ENCODE measurements around the gene AGAP2. TPM values are rescaled to one million over a fixed set of nuclear protein-coding genes. Genes with fewer than 3 reads are reported as not detected.

Gene AGAP2
- total RNA-seq, 1 experiment from 2014 or later, result 2.0 TPM

DNA sequence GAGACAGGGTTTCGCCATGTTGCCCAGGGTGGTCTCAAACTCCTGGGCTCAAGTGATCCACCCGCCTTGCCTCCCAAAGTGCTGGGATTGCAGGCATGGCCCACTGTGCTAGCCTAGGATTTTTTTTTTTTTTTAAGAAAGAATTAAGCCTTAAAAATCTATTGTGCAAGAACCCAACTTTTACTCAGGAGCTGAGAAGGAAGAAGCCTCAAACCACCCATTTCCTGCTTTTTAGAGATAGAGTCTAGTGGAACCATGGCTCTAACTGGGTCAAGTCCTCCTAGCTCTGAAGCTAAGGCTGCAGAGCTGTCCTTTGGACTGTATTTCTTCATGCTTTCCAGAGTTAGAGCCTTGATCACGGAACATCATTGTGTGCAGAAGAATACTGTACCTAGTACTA, 42.7 kb upstream of the AGAP2 start (continued):
- TF ChIP-seq, protein P1, sequence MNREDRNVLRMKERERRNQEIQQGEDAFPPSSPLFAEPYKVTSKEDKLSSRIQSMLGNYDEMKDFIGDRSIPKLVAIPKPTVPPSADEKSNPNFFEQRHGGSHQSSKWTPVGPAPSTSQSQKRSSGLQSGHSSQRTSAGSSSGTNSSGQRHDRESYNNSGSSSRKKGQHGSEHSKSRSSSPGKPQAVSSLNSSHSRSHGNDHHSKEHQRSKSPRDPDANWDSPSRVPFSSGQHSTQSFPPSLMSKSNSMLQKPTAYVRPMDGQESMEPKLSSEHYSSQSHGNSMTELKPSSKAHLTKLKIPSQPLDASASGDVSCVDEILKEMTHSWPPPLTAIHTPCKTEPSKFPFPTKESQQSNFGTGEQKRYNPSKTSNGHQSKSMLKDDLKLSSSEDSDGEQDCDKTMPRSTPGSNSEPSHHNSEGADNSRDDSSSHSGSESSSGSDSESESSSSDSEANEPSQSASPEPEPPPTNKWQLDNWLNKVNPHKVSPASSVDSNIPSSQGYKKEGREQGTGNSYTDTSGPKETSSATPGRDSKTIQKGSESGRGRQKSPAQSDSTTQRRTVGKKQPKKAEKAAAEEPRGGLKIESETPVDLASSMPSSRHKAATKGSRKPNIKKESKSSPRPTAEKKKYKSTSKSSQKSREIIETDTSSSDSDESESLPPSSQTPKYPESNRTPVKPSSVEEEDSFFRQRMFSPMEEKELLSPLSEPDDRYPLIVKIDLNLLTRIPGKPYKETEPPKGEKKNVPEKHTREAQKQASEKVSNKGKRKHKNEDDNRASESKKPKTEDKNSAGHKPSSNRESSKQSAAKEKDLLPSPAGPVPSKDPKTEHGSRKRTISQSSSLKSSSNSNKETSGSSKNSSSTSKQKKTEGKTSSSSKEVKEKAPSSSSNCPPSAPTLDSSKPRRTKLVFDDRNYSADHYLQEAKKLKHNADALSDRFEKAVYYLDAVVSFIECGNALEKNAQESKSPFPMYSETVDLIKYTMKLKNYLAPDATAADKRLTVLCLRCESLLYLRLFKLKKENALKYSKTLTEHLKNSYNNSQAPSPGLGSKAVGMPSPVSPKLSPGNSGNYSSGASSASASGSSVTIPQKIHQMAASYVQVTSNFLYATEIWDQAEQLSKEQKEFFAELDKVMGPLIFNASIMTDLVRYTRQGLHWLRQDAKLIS (CRISPR knock-in tag; IDR thresholded peaks at IDR 0.05; ENCODE audit: borderline replicate concordance), result no peak

DNA sequence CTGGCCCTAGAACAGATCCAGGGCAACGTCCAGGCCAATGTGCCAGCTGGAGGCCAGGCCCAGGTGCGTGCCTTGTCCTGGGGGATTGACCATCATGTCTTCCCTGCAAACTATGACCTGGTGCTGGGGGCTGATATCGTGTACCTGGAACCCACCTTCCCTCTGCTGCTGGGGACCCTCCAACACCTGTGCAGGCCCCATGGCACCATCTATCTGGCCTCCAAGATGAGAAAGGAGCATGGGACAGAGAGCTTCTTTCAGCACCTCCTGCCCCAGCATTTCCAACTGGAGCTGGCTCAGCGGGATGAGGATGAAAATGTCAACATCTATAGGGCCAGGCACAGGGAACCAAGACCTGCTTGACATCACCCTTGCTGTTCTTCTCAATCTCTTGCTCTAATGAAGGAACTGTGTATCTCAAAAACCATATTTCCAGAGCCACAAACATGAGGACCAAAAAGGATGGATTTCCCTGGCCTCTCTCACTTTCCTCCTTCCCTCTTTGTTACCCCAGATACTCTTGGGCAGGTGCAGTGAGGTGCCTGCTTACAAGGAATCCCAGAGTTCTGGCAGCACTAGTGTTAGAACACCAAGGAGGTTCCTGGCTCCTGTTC, 41.8 kb upstream of the AGAP2 start:
- H3K27me3 Mint-ChIP-seq (ENCODE audit: low read depth), result no peaks in the 10 kb centered on the region
- DNase-seq (ENCODE audit: low spot score), result no peak
- peaks cover 6% of the 10 kb centered on the region for H3K36me3 Mint-ChIP-seq
- ChIA-PET CTCF (interaction anchor here (2.2 kb wide), 1 partner anchor 23 kb away, joined by 10 read pairs; no protein-coding TSS in a partner anchor), POLR2A (interaction anchor here (1.0 kb wide), 1 partner anchor 8 kb away, joined by 5 read pairs; the partner anchor contains the start of genes EEF1AKMT3 and METTL1)
- no peaks in the 10 kb centered on the region for H3K9me3 Mint-ChIP-seq
- H3K4me1 Mint-ChIP-seq, result peaks cover 4% of the 10 kb centered on the region; the same call in 1 of the 2 replicates
- no peak overlapping the region for H3K27ac Mint-ChIP-seq
- no peak overlapping the region for H3K4me3 Mint-ChIP-seq
- no peak for ATAC-seq
- TF ChIP-seq NFYB (CRISPR knock-in tag; conservative IDR thresholded peaks at IDR 0.05; ENCODE audit: low read depth) (no peak), ATF1 (CRISPR knock-in tag; IDR thresholded peaks at IDR 0.05) (no peak), NFATC4 (CRISPR knock-in tag; IDR thresholded peaks at IDR 0.05) (no peak), TEAD1 (CRISPR knock-in tag; IDR thresholded peaks at IDR 0.05) (no peak), NR3C1 (CRISPR knock-in tag; conservative IDR thresholded peaks at IDR 0.05; ENCODE audit: low read depth) (no peak), FOXJ3 (CRISPR knock-in tag; IDR thresholded peaks at IDR 0.05; ENCODE audit: borderline replicate concordance) (no peak), TEAD4 (CRISPR knock-in tag; IDR thresholded peaks at IDR 0.05) (no peak)
- TF ChIP-seq, protein P2, sequence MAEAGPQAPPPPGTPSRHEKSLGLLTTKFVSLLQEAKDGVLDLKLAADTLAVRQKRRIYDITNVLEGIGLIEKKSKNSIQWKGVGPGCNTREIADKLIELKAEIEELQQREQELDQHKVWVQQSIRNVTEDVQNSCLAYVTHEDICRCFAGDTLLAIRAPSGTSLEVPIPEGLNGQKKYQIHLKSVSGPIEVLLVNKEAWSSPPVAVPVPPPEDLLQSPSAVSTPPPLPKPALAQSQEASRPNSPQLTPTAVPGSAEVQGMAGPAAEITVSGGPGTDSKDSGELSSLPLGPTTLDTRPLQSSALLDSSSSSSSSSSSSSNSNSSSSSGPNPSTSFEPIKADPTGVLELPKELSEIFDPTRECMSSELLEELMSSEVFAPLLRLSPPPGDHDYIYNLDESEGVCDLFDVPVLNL (CRISPR knock-in tag; IDR thresholded peaks at IDR 0.05; ENCODE audit: borderline replicate concordance, low read depth), result no peak
- TF ChIP-seq, protein P3, sequence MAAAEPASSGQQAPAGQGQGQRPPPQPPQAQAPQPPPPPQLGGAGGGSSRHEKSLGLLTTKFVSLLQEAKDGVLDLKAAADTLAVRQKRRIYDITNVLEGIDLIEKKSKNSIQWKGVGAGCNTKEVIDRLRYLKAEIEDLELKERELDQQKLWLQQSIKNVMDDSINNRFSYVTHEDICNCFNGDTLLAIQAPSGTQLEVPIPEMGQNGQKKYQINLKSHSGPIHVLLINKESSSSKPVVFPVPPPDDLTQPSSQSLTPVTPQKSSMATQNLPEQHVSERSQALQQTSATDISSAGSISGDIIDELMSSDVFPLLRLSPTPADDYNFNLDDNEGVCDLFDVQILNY (CRISPR knock-in tag; IDR thresholded peaks at IDR 0.05), result no peak

DNA sequence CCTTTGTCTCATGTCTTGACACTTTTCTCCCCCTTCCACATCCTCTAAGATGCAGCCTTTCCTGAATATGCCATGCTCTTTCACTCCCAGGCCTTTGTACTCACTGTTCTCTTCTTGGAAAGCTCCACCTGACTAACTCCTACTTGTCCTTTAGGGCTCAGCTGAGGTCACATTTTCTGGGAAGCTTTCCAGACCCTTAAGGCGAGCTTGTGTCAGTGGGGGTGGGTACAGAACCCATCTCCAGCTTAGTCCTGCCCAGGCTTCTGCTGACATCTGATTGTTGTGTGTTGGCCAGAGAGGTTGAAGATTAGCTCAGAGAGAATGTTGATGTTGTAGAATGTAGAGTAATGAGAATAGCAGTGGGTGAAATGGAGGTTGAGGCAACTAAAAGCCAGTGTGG, 41.2 kb upstream of the AGAP2 start:
- Mint-ChIP-seq H3K27ac (no peak overlapping the region), H3K27me3 (ENCODE audit: low read depth) (no peaks in the 10 kb centered on the region)
- TF ChIP-seq GABPB1 (CRISPR knock-in tag; IDR thresholded peaks at IDR 0.05) (no peak), ESRRA (CRISPR knock-in tag; IDR thresholded peaks at IDR 0.05; ENCODE audit: borderline replicate concordance) (no peak), TEAD1 (CRISPR knock-in tag; IDR thresholded peaks at IDR 0.05) (no peak), GRHL2 (CRISPR knock-in tag; IDR thresholded peaks at IDR 0.05; ENCODE audit: insufficient replicate concordance, severe bottlenecking) (no peak), FOXJ3 (CRISPR knock-in tag; IDR thresholded peaks at IDR 0.05; ENCODE audit: borderline replicate concordance) (no peak), ATF1 (CRISPR knock-in tag; IDR thresholded peaks at IDR 0.05) (no peak), PRRX2 (CRISPR knock-in tag; IDR thresholded peaks at IDR 0.05) (no peak), MYBL2 (CRISPR knock-in tag; IDR thresholded peaks at IDR 0.05) (no peak), CREM (CRISPR knock-in tag; IDR thresholded peaks at IDR 0.05) (no peak), RELA (CRISPR knock-in tag; IDR thresholded peaks at IDR 0.05; ENCODE audit: borderline replicate concordance) (no peak)
- TF ChIP-seq, protein P4, sequence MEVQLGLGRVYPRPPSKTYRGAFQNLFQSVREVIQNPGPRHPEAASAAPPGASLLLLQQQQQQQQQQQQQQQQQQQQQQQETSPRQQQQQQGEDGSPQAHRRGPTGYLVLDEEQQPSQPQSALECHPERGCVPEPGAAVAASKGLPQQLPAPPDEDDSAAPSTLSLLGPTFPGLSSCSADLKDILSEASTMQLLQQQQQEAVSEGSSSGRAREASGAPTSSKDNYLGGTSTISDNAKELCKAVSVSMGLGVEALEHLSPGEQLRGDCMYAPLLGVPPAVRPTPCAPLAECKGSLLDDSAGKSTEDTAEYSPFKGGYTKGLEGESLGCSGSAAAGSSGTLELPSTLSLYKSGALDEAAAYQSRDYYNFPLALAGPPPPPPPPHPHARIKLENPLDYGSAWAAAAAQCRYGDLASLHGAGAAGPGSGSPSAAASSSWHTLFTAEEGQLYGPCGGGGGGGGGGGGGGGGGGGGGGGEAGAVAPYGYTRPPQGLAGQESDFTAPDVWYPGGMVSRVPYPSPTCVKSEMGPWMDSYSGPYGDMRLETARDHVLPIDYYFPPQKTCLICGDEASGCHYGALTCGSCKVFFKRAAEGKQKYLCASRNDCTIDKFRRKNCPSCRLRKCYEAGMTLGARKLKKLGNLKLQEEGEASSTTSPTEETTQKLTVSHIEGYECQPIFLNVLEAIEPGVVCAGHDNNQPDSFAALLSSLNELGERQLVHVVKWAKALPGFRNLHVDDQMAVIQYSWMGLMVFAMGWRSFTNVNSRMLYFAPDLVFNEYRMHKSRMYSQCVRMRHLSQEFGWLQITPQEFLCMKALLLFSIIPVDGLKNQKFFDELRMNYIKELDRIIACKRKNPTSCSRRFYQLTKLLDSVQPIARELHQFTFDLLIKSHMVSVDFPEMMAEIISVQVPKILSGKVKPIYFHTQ (CRISPR knock-in tag; IDR thresholded peaks at IDR 0.05), result no peak
- TF ChIP-seq, protein P5, sequence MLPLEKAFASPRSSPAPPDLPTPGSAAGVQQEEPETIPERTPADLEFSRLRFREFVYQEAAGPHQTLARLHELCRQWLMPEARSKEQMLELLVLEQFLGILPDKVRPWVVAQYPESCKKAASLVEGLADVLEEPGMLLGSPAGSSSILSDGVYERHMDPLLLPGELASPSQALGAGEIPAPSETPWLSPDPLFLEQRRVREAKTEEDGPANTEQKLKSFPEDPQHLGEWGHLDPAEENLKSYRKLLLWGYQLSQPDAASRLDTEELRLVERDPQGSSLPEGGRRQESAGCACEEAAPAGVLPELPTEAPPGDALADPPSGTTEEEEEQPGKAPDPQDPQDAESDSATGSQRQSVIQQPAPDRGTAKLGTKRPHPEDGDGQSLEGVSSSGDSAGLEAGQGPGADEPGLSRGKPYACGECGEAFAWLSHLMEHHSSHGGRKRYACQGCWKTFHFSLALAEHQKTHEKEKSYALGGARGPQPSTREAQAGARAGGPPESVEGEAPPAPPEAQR (CRISPR knock-in tag; IDR thresholded peaks at IDR 0.05), result no peak
- TF ChIP-seq, protein P3 (CRISPR knock-in tag; IDR thresholded peaks at IDR 0.05), result no peak
- TF ChIP-seq, protein P6, sequence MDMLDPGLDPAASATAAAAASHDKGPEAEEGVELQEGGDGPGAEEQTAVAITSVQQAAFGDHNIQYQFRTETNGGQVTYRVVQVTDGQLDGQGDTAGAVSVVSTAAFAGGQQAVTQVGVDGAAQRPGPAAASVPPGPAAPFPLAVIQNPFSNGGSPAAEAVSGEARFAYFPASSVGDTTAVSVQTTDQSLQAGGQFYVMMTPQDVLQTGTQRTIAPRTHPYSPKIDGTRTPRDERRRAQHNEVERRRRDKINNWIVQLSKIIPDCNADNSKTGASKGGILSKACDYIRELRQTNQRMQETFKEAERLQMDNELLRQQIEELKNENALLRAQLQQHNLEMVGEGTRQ (CRISPR knock-in tag; IDR thresholded peaks at IDR 0.05), result no peak

More for the DNA sequence above, 41.2 kb upstream of the AGAP2 start:
- ATAC-seq (no peak), DNase-seq (ENCODE audit: low spot score) (no peak)
- no peak overlapping the region for H3K4me3 Mint-ChIP-seq
- peaks cover 6% of the 10 kb centered on the region for H3K36me3 Mint-ChIP-seq
- no peaks in the 10 kb centered on the region for H3K9me3 Mint-ChIP-seq
- peaks cover 4% of the 10 kb centered on the region; the same call in 1 of the 2 replicates for H3K4me1 Mint-ChIP-seq
- ChIA-PET CTCF (interaction anchor here (2.2 kb wide), 1 partner anchor 23 kb away, joined by 10 read pairs; no protein-coding TSS in a partner anchor), POLR2A (interaction anchor here (1.0 kb wide), 1 partner anchor 8 kb away, joined by 5 read pairs; the partner anchor contains the start of genes EEF1AKMT3 and METTL1)
